ENCODE results near the gene TMEM132C.

The TMEM132C gene

GRCh38 chr12:128609861-128610260, 342.9 kb downstream of the TMEM132C start:
- no peaks in the 10 kb centered on the region for H3K4me1 ChIP-seq (ENCODE audit: control insufficient read depth, insufficient read depth, low read length)
- CTCF ChIA-PET = interaction anchor here (0.6 kb wide), 1 partner anchor 177 kb away, joined by 3 read pairs; no protein-coding TSS in a partner anchor
- POLR2A ChIA-PET = interaction anchor here (0.6 kb wide), 1 partner anchor 26 kb away, joined by 3 read pairs; no protein-coding TSS in a partner anchor
- TF ChIP-seq ZNF473 (tag by site-specific recombination; IDR thresholded peaks at IDR 0.05) (no peak), SP3 (tag by site-specific recombination; IDR thresholded peaks at IDR 0.05) (no peak), ZNF664 (tag by site-specific recombination; IDR thresholded peaks at IDR 0.05) (no peak)
- TF ChIP-seq, protein P1, sequence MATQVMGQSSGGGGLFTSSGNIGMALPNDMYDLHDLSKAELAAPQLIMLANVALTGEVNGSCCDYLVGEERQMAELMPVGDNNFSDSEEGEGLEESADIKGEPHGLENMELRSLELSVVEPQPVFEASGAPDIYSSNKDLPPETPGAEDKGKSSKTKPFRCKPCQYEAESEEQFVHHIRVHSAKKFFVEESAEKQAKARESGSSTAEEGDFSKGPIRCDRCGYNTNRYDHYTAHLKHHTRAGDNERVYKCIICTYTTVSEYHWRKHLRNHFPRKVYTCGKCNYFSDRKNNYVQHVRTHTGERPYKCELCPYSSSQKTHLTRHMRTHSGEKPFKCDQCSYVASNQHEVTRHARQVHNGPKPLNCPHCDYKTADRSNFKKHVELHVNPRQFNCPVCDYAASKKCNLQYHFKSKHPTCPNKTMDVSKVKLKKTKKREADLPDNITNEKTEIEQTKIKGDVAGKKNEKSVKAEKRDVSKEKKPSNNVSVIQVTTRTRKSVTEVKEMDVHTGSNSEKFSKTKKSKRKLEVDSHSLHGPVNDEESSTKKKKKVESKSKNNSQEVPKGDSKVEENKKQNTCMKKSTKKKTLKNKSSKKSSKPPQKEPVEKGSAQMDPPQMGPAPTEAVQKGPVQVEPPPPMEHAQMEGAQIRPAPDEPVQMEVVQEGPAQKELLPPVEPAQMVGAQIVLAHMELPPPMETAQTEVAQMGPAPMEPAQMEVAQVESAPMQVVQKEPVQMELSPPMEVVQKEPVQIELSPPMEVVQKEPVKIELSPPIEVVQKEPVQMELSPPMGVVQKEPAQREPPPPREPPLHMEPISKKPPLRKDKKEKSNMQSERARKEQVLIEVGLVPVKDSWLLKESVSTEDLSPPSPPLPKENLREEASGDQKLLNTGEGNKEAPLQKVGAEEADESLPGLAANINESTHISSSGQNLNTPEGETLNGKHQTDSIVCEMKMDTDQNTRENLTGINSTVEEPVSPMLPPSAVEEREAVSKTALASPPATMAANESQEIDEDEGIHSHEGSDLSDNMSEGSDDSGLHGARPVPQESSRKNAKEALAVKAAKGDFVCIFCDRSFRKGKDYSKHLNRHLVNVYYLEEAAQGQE (tag by site-specific recombination; IDR thresholded peaks at IDR 0.05) = peak; percentile 85
- no peaks in the 10 kb centered on the region for H3K36me3 ChIP-seq (ENCODE audit: control insufficient read depth in 2 of 2, insufficient read depth in 1 of 2, low read length in 2 of 2)
- no peaks in the 10 kb centered on the region for H3K9me3 ChIP-seq (ENCODE audit: control insufficient read depth, insufficient read depth, low read depth, low read length)
- H3K4me3 ChIP-seq (ENCODE audit: low read depth, low read length) = no peak overlapping the region
- H3K27ac ChIP-seq (ENCODE audit: extremely low read depth, low read depth, low read length) = no peak overlapping the region

DNA sequence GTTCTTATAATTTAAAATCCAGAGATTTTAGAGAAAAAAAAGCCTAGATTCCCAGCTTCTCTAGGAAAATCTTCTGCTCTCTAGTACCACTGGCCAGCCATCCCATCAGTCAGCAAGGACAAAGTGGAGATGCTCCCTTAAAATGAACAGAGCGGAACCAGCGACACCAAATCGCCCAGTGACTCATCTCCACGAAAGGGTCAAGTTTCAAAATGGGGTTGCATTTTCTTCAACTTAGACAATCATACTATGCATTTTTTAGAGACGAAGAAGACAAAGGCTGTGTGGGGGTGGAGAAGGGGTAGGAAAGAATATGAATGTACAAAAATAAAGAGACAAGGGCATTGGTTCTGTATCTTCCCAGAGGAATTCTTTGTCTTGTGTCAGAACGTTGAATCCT, 344.8 kb downstream of the TMEM132C start:
- Histone ChIP-seq H3K4me3 (ENCODE audit: low read depth, low read length) (no peak overlapping the region), H3K9me3 (ENCODE audit: control insufficient read depth, insufficient read depth, low read depth, low read length) (no peaks in the 10 kb centered on the region), H3K4me1 (ENCODE audit: control insufficient read depth, insufficient read depth, low read length) (no peaks in the 10 kb centered on the region), H3K36me3 (ENCODE audit: control insufficient read depth in 2 of 2, insufficient read depth in 1 of 2, low read length in 2 of 2) (no peaks in the 10 kb centered on the region), H3K27ac (ENCODE audit: extremely low read depth, low read depth, low read length) (no peak overlapping the region)
- ChIA-PET CTCF (no interaction called here), POLR2A (no interaction called here)
- no peak for TF ChIP-seq ZNF426 (tag by site-specific recombination; IDR thresholded peaks at IDR 0.05)
- no peak for TF ChIP-seq YY2 (tag by site-specific recombination; IDR thresholded peaks at IDR 0.05)
- TF ChIP-seq REPIN1 (tag by site-specific recombination; IDR thresholded peaks at IDR 0.05; ENCODE audit: low read depth) = no peak
- no peak for TF ChIP-seq MZF1 (tag by site-specific recombination; IDR thresholded peaks at IDR 0.05; ENCODE audit: borderline replicate concordance)
- no peak for TF ChIP-seq ZNF660 (tag by site-specific recombination; IDR thresholded peaks at IDR 0.05)
- TF ChIP-seq BCL11B (tag by site-specific recombination; IDR thresholded peaks at IDR 0.05; ENCODE audit: low read depth) = no peak
- TF ChIP-seq ZNF155 (tag by site-specific recombination; IDR thresholded peaks at IDR 0.05) = no peak
- no peak for TF ChIP-seq ZNF544 (tag by site-specific recombination; IDR thresholded peaks at IDR 0.05)
- no peak for TF ChIP-seq ZFP41 (tag by site-specific recombination; IDR thresholded peaks at IDR 0.05; ENCODE audit: borderline replicate concordance)
- no peak for TF ChIP-seq ZNF473 (tag by site-specific recombination; IDR thresholded peaks at IDR 0.05)
- no peak for TF ChIP-seq HOXD13 (CRISPR knock-in tag; IDR thresholded peaks at IDR 0.05; ENCODE audit: borderline replicate concordance)
- no peak for TF ChIP-seq ZNF610 (tag by site-specific recombination; IDR thresholded peaks at IDR 0.05; ENCODE audit: borderline replicate concordance)
- TF ChIP-seq ZNF423 (tag by site-specific recombination; IDR thresholded peaks at IDR 0.05) = no peak
- TF ChIP-seq ZBTB49 (tag by site-specific recombination; IDR thresholded peaks at IDR 0.05; ENCODE audit: low read depth) = no peak
- no peak for TF ChIP-seq HOXC10 (CRISPR knock-in tag; IDR thresholded peaks at IDR 0.05)
- TF ChIP-seq ZNF596 (tag by site-specific recombination; IDR thresholded peaks at IDR 0.05) = no peak

Measured in HEK293 (cell line).